ENCODE results near the gene CD101.

DNA sequence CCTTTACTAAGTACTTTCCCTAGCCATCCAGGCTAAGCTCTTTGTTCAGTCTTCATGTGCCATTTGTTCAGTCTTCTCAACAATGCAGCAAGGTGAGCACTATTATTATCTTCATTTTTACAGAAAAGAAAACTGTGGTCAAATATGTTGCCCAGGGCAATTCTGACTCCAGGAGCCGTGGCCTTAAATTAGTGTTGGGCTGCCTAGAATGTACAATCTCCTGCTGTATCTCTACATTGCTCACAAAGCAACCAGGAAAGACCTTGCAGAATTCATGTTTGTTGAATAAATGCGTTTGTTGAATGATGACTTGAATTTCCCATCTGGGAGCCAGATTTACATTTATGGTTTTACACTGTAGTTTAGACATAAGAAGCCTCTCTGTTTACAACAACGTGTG lies 14.2 kb downstream of the CD101 start:
- TF ChIP-seq POLR2A (IDR thresholded peaks at IDR 0.05; ENCODE audit: low read length) (no peak), GATA1 (IDR thresholded peaks at IDR 0.05; ENCODE audit: low read depth, low read length) (no peak)
